ENCODE measurements around the gene BACH2. TPM values are rescaled to one million over a fixed set of nuclear protein-coding genes. Genes with fewer than 3 reads are reported as not detected.

The BACH2 gene
- total and polyA plus RNA-seq, 2 donors (not counting 1 experiment from before 2014, with no cell fraction given), result 2.2 to 2.6 TPM

- H2AFZ ChIP-seq (ENCODE audit: low read length), result no peak overlapping the region
- H3K36me3 ChIP-seq (ENCODE audit: control insufficient read depth, insufficient read depth, low read length), result no peaks in the 10 kb centered on the region
- no peaks in the 10 kb centered on the region for H3K4me1 ChIP-seq (ENCODE audit: control insufficient read depth, extremely low read depth, insufficient read depth, low read length)
- H3K27me3 ChIP-seq (ENCODE audit: control insufficient read depth, insufficient read depth, low read length), result peaks cover 21% of the 10 kb centered on the region
- H3K4me2 ChIP-seq (ENCODE audit: extremely low read depth, insufficient read depth, low read length), result no peak overlapping the region
- H3K27ac ChIP-seq (ENCODE audit: insufficient read depth, low read length), result no peak overlapping the region
- no peak for TF ChIP-seq CTCF (conservative IDR thresholded peaks at IDR 0.05 in 1 of 2, IDR thresholded peaks at IDR 0.05 in 1 of 2; ENCODE audit: low read depth in 1 of 2, low read length in 2 of 2)
- no peak for TF ChIP-seq EZH2 (IDR thresholded peaks at IDR 0.05; ENCODE audit: low read length, missing control alignments)
- H3K79me2 ChIP-seq (ENCODE audit: control insufficient read depth, insufficient read depth, low read length), result no peaks in the 10 kb centered on the region
- no peaks in the 10 kb centered on the region for H4K20me1 ChIP-seq (ENCODE audit: control insufficient read depth, extremely low read depth, insufficient read depth, low read length)
- no peak for DNase-seq (ENCODE audit: low read depth in 2 of 2)
- no peak overlapping the region for H3K4me3 ChIP-seq (replicated peaks in 1 of 4; ENCODE audit: control extremely low read depth in 1 of 4, insufficient read depth in 1 of 4, low read depth in 3 of 4, low read length in 4 of 4)
- H3K9ac ChIP-seq (ENCODE audit: insufficient read depth, low read length), result no peak overlapping the region
- H3K9me3 ChIP-seq (ENCODE audit: control insufficient read depth, insufficient read depth, low read depth, low read length), result no peaks in the 10 kb centered on the region
Observed at GRCh38 chr6:90304308-90304707, 7.7 kb upstream of the BACH2 start.

GRCh38 chr6:90303039-90303438 lies 6.4 kb upstream of the BACH2 start:
- TF ChIP-seq EZH2 (IDR thresholded peaks at IDR 0.05; ENCODE audit: low read length, missing control alignments) (no peak), CTCF (conservative IDR thresholded peaks at IDR 0.05 in 1 of 2, IDR thresholded peaks at IDR 0.05 in 1 of 2; ENCODE audit: low read depth in 1 of 2, low read length in 2 of 2) (no peak)
- Histone ChIP-seq H3K79me2 (ENCODE audit: control insufficient read depth, insufficient read depth, low read length) (no peaks in the 10 kb centered on the region), H3K27ac (ENCODE audit: insufficient read depth, low read length) (no peak overlapping the region), H3K4me1 (ENCODE audit: control insufficient read depth, extremely low read depth, insufficient read depth, low read length) (no peaks in the 10 kb centered on the region), H2AFZ (ENCODE audit: low read length) (no peak overlapping the region), H4K20me1 (ENCODE audit: control insufficient read depth, extremely low read depth, insufficient read depth, low read length) (no peaks in the 10 kb centered on the region), H3K4me3 (replicated peaks in 1 of 4; ENCODE audit: control extremely low read depth in 1 of 4, insufficient read depth in 1 of 4, low read depth in 3 of 4, low read length in 4 of 4) (no peak overlapping the region), H3K9me3 (ENCODE audit: control insufficient read depth, insufficient read depth, low read depth, low read length) (no peaks in the 10 kb centered on the region), H3K9ac (ENCODE audit: insufficient read depth, low read length) (no peak overlapping the region), H3K27me3 (ENCODE audit: control insufficient read depth, insufficient read depth, low read length) (peaks cover 20% of the 10 kb centered on the region), H3K4me2 (ENCODE audit: extremely low read depth, insufficient read depth, low read length) (no peak overlapping the region), H3K36me3 (ENCODE audit: control insufficient read depth, insufficient read depth, low read length) (no peaks in the 10 kb centered on the region)
- no peak for DNase-seq (ENCODE audit: low read depth in 2 of 2)

GRCh38 chr6:90302320-90302719 lies 5.7 kb upstream of the BACH2 start:
- Histone ChIP-seq H3K36me3 (ENCODE audit: control insufficient read depth, insufficient read depth, low read length) (no peaks in the 10 kb centered on the region), H3K4me1 (ENCODE audit: control insufficient read depth, extremely low read depth, insufficient read depth, low read length) (no peaks in the 10 kb centered on the region), H4K20me1 (ENCODE audit: control insufficient read depth, extremely low read depth, insufficient read depth, low read length) (no peaks in the 10 kb centered on the region), H3K9me3 (ENCODE audit: control insufficient read depth, insufficient read depth, low read depth, low read length) (no peaks in the 10 kb centered on the region), H3K9ac (ENCODE audit: insufficient read depth, low read length) (no peak overlapping the region), H3K27me3 (ENCODE audit: control insufficient read depth, insufficient read depth, low read length) (peaks cover 20% of the 10 kb centered on the region), H3K79me2 (ENCODE audit: control insufficient read depth, insufficient read depth, low read length) (no peaks in the 10 kb centered on the region), H3K4me2 (ENCODE audit: extremely low read depth, insufficient read depth, low read length) (no peak overlapping the region), H2AFZ (ENCODE audit: low read length) (no peak overlapping the region), H3K27ac (ENCODE audit: insufficient read depth, low read length) (no peak overlapping the region), H3K4me3 (replicated peaks in 1 of 4; ENCODE audit: control extremely low read depth in 1 of 4, insufficient read depth in 1 of 4, low read depth in 3 of 4, low read length in 4 of 4) (no peak overlapping the region)
- DNase-seq (ENCODE audit: low read depth in 2 of 2), result no peak
- no peak for TF ChIP-seq EZH2 (IDR thresholded peaks at IDR 0.05; ENCODE audit: low read length, missing control alignments)

Measured in fibroblast of lung (primary cell).